ENCODE results near the gene PLEKHG4B.

PLEKHG4B gene

GRCh38 chr5:156411-157072 is 64.6 kb downstream of the PLEKHG4B start:
- Histone ChIP-seq H3K9ac (ENCODE audit: low read depth, low read length) (no peak overlapping the region), H3K4me2 (ENCODE audit: low read length) (no peak overlapping the region), H3K36me3 (ENCODE audit: insufficient read depth, low read length) (no peaks in the 10 kb centered on the region), H3K27me3 (ENCODE audit: control insufficient read depth, insufficient read depth, low read length) (peaks cover 44% of the 10 kb centered on the region), H3K9me3 (replicated peaks; ENCODE audit: low read length) (no peaks in the 10 kb centered on the region), H3K4me3 (ENCODE audit: low read length) (no peak overlapping the region), H3K4me1 (ENCODE audit: control insufficient read depth, insufficient read depth, low read length) (peaks cover 22% of the 10 kb centered on the region)

DNA sequence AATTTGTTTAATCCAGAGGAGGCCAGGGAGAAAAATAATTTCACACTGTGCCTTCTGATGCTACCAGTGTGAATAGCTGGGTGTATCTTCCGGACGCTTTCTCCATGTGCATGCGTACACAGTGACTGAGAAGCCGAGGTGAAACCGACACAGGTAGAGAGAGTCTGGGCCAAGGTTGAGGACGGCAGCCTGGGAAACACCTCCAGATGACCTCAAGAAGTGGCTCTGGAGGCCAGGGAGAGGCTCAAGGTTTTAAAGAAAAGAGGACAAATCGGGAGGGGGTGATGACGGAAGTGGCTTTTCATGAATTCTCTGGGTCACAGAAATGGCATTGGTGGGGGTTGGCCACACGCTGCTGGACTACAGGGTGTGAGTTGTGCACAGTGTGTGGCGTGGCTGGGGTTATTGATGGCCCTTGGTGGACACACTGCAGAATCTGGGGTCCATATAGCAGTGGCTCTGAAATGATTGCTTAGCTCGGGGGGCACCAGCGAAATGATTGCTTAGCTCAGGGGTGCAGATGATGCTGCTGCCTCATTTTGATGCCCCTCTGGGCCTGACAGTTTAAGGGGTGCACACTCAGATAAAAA is 65.3 kb downstream of the PLEKHG4B start:
- H3K27me3 ChIP-seq (ENCODE audit: control insufficient read depth, insufficient read depth, low read length), result peaks cover 49% of the 10 kb centered on the region
- no peaks in the 10 kb centered on the region for H3K9me3 ChIP-seq (replicated peaks; ENCODE audit: low read length)
- H3K4me1 ChIP-seq (ENCODE audit: control insufficient read depth, insufficient read depth, low read length), result peaks cover 22% of the 10 kb centered on the region
- H3K4me3 ChIP-seq (ENCODE audit: low read length), result no peak overlapping the region
- no peak overlapping the region for H3K9ac ChIP-seq (ENCODE audit: low read depth, low read length)
- no peak overlapping the region for H3K4me2 ChIP-seq (ENCODE audit: low read length)
- no peaks in the 10 kb centered on the region for H3K36me3 ChIP-seq (ENCODE audit: insufficient read depth, low read length)

- Histone ChIP-seq H3K9ac (ENCODE audit: low read depth, low read length) (no peak overlapping the region), H3K4me2 (ENCODE audit: low read length) (no peak overlapping the region), H3K27me3 (ENCODE audit: control insufficient read depth, insufficient read depth, low read length) (peaks cover 47% of the 10 kb centered on the region), H3K4me1 (ENCODE audit: control insufficient read depth, insufficient read depth, low read length) (peaks cover 22% of the 10 kb centered on the region), H3K4me3 (ENCODE audit: low read length) (no peak overlapping the region), H3K9me3 (replicated peaks; ENCODE audit: low read length) (no peaks in the 10 kb centered on the region), H3K36me3 (ENCODE audit: insufficient read depth, low read length) (no peaks in the 10 kb centered on the region)
These were observed 65.8 kb downstream of the PLEKHG4B start for GRCh38 chr5:157801-158200.

GRCh38 chr5:158807-159447 is 67.0 kb downstream of the PLEKHG4B start:
- Histone ChIP-seq H3K36me3 (ENCODE audit: insufficient read depth, low read length) (no peaks in the 10 kb centered on the region), H3K4me1 (ENCODE audit: control insufficient read depth, insufficient read depth, low read length) (peaks cover 22% of the 10 kb centered on the region), H3K9me3 (replicated peaks; ENCODE audit: low read length) (no peaks in the 10 kb centered on the region), H3K4me2 (ENCODE audit: low read length) (peak overlapping the region; percentile 60), H3K27me3 (ENCODE audit: control insufficient read depth, insufficient read depth, low read length) (peaks cover 47% of the 10 kb centered on the region), H3K4me3 (ENCODE audit: low read length) (no peak overlapping the region), H3K9ac (ENCODE audit: low read depth, low read length) (no peak overlapping the region)

- no peaks in the 10 kb centered on the region for H3K36me3 ChIP-seq (ENCODE audit: insufficient read depth, low read length)
- H3K9ac ChIP-seq (ENCODE audit: low read depth, low read length), result no peak overlapping the region
- no peak overlapping the region for H3K4me3 ChIP-seq (ENCODE audit: low read length)
- H3K9me3 ChIP-seq (replicated peaks; ENCODE audit: low read length), result no peaks in the 10 kb centered on the region
- peaks cover 43% of the 10 kb centered on the region for H3K27me3 ChIP-seq (ENCODE audit: control insufficient read depth, insufficient read depth, low read length)
- peaks cover 22% of the 10 kb centered on the region for H3K4me1 ChIP-seq (ENCODE audit: control insufficient read depth, insufficient read depth, low read length)
- H3K4me2 ChIP-seq (ENCODE audit: low read length), result peak overlapping the region; percentile 60
These were observed 67.6 kb downstream of the PLEKHG4B start for GRCh38 chr5:159448-160172.

GRCh38 chr5:160173-160510 is 68.2 kb downstream of the PLEKHG4B start:
- peak overlapping the region; percentile 60 for H3K4me2 ChIP-seq (ENCODE audit: low read length)
- H3K9me3 ChIP-seq (replicated peaks; ENCODE audit: low read length), result no peaks in the 10 kb centered on the region
- H3K9ac ChIP-seq (ENCODE audit: low read depth, low read length), result no peak overlapping the region
- no peaks in the 10 kb centered on the region for H3K36me3 ChIP-seq (ENCODE audit: insufficient read depth, low read length)
- peaks cover 38% of the 10 kb centered on the region for H3K27me3 ChIP-seq (ENCODE audit: control insufficient read depth, insufficient read depth, low read length)
- H3K4me1 ChIP-seq (ENCODE audit: control insufficient read depth, insufficient read depth, low read length), result peaks cover 22% of the 10 kb centered on the region
- H3K4me3 ChIP-seq (ENCODE audit: low read length), result no peak overlapping the region

DNA sequence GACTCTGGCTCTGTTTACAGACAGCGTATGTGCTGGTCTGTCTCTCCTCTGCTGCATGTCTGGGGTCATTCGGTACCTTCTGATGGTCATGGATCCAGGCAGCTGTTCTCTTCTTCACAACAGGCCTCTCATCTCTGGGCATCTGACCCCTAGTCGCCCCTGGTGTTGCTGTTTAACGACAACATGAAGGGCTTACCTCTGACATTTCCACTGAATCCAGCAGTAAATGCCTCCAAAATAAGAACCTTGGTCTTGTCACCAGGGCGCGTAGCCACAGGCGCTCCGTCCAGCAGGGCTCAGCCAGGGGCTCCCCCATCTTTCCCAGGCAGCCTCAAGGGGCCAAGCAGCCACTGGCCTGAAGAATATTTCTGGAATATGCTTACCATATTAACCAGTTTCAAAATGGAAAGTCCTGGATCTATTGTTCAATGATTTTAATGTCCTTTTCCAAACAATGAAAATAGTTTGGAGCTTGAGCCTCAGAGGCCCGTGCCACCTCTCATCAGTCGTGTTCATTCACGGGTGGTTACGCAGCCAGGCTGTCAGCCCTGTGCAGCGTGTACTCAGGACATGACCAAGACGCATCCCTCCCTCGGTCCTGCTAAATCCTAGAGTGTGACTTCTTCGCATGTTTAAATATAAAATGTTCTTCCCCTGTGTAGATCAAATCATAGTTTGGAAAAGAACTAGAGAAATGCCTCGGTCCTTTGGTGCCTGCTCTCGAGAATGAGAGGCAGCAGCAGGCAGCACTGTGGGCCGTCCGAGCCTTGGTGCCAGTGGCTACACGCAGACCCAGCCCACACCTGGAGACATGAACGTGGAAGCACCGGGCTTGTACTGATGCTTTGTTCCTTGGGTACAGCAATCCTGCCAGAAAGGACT is 69.2 kb downstream of the PLEKHG4B start:
- Histone ChIP-seq H3K4me2 (ENCODE audit: low read length) (no peak overlapping the region), H3K4me3 (ENCODE audit: low read length) (no peak overlapping the region), H3K9me3 (replicated peaks; ENCODE audit: low read length) (no peaks in the 10 kb centered on the region), H3K4me1 (ENCODE audit: control insufficient read depth, insufficient read depth, low read length) (peaks cover 22% of the 10 kb centered on the region), H3K27me3 (ENCODE audit: control insufficient read depth, insufficient read depth, low read length) (peaks cover 27% of the 10 kb centered on the region), H3K36me3 (ENCODE audit: insufficient read depth, low read length) (no peaks in the 10 kb centered on the region), H3K9ac (ENCODE audit: low read depth, low read length) (no peak overlapping the region)

GRCh38 chr5:161803-162110 is 69.8 kb downstream of the PLEKHG4B start:
- no peak overlapping the region for H3K4me3 ChIP-seq (ENCODE audit: low read length)
- no peaks in the 10 kb centered on the region for H3K36me3 ChIP-seq (ENCODE audit: insufficient read depth, low read length)
- no peak overlapping the region for H3K4me2 ChIP-seq (ENCODE audit: low read length)
- H3K9me3 ChIP-seq (replicated peaks; ENCODE audit: low read length), result no peaks in the 10 kb centered on the region
- peaks cover 23% of the 10 kb centered on the region for H3K27me3 ChIP-seq (ENCODE audit: control insufficient read depth, insufficient read depth, low read length)
- H3K4me1 ChIP-seq (ENCODE audit: control insufficient read depth, insufficient read depth, low read length), result peaks cover 22% of the 10 kb centered on the region
- H3K9ac ChIP-seq (ENCODE audit: low read depth, low read length), result no peak overlapping the region

- no peak overlapping the region for H3K4me3 ChIP-seq (ENCODE audit: low read length)
- H3K27me3 ChIP-seq (ENCODE audit: control insufficient read depth, insufficient read depth, low read length), result peaks cover 21% of the 10 kb centered on the region
- peaks cover 22% of the 10 kb centered on the region for H3K4me1 ChIP-seq (ENCODE audit: control insufficient read depth, insufficient read depth, low read length)
- no peak overlapping the region for H3K4me2 ChIP-seq (ENCODE audit: low read length)
- H3K9me3 ChIP-seq (replicated peaks; ENCODE audit: low read length), result no peaks in the 10 kb centered on the region
- H3K36me3 ChIP-seq (ENCODE audit: insufficient read depth, low read length), result no peaks in the 10 kb centered on the region
- no peak overlapping the region for H3K9ac ChIP-seq (ENCODE audit: low read depth, low read length)
These were observed 70.2 kb downstream of the PLEKHG4B start for GRCh38 chr5:162190-162564.

DNA sequence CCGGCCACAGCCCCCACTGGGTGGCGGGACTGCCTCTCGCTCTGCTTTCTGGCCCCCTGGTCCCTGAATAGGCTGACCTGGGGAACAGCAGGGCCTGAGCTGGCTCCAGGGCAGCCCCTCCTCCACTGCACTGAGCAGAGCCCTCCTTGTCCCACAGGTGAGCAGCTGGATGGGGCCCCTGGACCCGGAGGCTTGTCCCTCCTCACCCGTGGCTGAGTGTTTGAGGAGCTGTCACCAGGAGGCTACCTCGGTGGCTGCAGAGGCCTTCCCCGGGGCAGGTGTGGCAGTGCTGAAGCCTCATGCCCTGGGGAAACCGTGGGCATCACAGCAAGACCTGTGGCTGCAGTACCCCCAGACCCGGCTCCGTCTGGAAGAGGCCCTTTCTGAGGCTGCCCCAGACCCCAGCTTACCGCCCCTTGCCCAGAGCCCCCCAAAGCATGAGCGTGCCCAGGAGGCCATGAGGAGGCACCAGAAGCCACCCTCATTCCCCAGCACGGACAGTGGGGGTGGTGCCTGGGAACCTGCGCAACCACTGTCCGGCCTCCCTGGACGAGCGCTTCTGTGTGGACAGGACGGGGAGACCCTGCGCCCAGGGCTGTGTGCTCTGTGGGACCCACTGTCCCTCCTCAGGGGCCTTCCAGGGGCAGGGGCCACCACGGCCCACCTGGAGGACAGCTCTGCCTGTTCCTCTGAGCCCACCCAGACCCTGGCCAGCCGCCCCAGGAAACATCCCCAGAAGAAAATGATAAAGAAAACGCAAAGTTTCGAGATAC is 70.8 kb downstream of the PLEKHG4B start:
- no peak overlapping the region for H3K9ac ChIP-seq (ENCODE audit: low read depth, low read length)
- no peaks in the 10 kb centered on the region for H3K36me3 ChIP-seq (ENCODE audit: insufficient read depth, low read length)

DNA sequence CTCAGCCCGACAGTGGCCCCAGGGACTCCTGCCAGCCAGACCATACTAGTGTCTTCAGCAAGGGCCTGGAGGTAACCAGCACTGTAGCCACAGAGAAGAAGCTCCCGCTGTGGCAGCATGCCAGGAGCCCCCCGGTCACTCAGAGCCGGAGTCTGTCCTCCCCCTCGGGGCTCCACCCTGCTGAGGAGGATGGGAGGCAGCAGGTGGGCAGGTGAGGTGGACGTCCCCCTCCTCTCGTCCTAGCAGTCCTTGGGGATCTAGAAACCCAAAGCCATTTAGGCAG is 71.3 kb downstream of the PLEKHG4B start:
- no peak overlapping the region for H3K9ac ChIP-seq (ENCODE audit: low read depth, low read length)
- H3K4me1 ChIP-seq (ENCODE audit: control insufficient read depth, insufficient read depth, low read length), result peaks cover 28% of the 10 kb centered on the region
- H3K27me3 ChIP-seq (ENCODE audit: control insufficient read depth, insufficient read depth, low read length), result peaks cover 18% of the 10 kb centered on the region
- H3K9me3 ChIP-seq (replicated peaks; ENCODE audit: low read length), result no peaks in the 10 kb centered on the region
- no peak overlapping the region for H3K4me3 ChIP-seq (ENCODE audit: low read length)
- no peaks in the 10 kb centered on the region for H3K36me3 ChIP-seq (ENCODE audit: insufficient read depth, low read length)
- H3K4me2 ChIP-seq (ENCODE audit: low read length), result no peak overlapping the region

More for the DNA sequence above, 70.8 kb downstream of the PLEKHG4B start:
- Histone ChIP-seq H3K4me3 (ENCODE audit: low read length) (no peak overlapping the region), H3K27me3 (ENCODE audit: control insufficient read depth, insufficient read depth, low read length) (peaks cover 18% of the 10 kb centered on the region), H3K9me3 (replicated peaks; ENCODE audit: low read length) (no peaks in the 10 kb centered on the region), H3K4me2 (ENCODE audit: low read length) (no peak overlapping the region), H3K4me1 (ENCODE audit: control insufficient read depth, insufficient read depth, low read length) (peaks cover 22% of the 10 kb centered on the region)
